ENCODE data around the gene GLT1D1.
"Not testable (repeated sequence)": the region's sequence is repeated elsewhere in the genome, so short reads cannot be mapped to it uniquely, and the experiment has no call there.

Gene GLT1D1

DNA sequence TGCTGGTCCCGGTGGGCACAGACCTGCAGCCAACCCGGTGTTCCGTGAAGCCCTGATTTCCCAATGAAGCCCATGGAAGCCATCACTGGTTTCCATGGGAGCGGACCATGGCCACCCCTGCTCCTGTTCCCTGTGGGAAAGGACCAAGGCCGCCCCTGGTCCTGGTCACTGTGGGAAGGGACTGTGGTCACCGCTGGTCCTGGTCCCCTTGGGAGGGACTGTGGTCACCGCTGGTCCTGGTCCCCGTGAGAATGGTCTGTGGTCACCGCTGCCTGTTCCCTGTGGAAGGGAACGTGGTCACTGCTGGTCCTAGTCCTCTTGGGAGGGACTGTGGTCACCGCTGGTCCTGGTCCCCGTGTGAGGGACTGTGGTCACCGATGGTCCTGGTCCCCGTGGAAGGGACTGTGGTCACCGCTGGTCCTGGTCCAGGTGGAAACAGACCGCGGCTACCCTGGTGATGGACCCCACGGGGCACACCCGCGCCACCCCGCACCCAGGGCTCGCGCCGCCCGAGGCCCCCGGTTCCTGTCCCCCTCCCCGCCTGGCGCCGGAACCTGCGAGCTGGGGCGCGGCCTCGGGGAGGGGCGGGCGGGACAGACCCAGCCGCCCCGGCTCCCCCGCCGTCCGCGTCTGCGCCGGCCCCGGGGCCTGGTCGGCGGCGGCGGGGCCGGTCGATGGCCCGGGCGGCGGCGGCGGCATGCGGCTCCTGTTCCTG, at the start of gene GLT1D1:
GLT1D1 (plus strand) TSS at position 594 of the 715 bp plus-strand sequence; CDS start at position 698, 104 bp downstream.
- no peak for DNase-seq

DNA sequence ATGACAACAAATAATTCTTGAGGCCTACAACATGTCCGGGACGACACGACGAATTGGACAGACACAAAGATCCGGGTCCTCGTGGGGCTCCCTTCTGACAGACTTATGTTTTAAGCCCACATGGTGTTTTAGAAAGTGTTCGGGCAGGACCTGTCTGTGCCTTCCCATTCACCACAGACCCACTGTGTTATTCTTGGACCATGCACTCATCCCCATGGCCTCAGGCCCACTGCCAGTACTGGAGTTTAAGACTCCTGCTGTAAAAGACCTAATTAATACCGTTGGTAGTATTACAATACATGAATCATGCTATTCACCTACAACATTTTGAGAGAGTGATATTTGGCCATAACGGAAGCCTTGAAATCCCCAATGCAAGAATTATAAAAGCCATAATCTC, 49.5 kb upstream of the GLT1D1 start:
- no peak for DNase-seq

DNA sequence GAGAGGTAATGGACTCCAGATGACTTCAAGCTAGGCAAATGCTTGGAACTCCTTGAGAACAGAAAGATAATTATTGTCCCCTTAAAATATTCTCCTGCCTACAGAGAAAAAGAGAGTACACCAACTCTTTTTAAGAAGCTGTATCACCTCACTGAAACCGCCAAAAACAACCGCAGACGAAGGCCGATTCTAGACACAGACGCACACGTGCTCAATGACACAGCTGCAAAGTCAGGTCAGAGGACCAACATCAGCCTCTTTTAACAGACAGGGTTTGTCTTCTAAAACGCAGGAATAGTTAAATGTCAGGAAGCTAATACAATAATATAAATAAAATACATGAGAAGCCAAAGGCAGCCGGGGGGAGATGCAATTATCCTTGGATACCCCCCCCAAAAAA, 48.5 kb upstream of the GLT1D1 start:
- DNase-seq, result no peak

DNA sequence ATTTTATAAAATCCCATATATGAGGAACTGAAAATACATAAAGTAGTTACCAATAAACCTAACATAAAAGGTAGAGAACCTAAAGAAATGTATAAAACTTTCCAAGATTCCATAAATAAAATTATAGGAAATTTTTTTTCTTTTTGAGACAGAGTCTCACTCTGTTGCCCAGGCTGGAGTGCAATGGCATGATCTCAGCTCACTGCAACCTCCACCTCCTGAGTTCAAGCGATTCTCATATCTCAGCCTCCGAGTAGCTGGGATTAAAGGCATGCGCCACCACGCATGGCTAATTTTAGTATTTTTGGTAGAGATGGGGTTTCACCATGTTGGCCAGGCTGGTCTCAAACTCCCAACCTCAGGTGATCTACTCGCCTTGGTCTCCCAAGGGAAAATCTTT, 47.9 kb upstream of the GLT1D1 start:
- DNase-seq, result not testable (repeated sequence)

DNA sequence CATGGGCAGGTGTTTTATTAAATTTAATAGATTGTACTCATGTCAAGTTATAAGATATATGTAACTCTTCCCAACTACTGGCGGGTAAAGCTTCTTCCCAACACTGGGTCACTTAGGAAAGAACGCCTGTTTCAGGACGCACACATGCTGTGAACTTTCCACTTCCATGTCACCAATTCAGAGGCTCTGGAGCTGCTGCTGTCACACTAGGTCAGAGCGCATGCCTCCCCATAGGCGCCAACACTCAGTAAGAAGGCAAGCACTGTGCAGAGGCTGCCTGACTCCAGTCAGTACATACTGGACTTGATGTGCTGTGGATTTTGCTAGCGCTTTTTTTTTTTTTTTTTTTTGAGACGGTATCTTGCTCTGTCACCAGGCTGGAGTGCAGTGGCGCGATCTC, 46.7 kb upstream of the GLT1D1 start:
- DNase-seq, result no peak

DNA sequence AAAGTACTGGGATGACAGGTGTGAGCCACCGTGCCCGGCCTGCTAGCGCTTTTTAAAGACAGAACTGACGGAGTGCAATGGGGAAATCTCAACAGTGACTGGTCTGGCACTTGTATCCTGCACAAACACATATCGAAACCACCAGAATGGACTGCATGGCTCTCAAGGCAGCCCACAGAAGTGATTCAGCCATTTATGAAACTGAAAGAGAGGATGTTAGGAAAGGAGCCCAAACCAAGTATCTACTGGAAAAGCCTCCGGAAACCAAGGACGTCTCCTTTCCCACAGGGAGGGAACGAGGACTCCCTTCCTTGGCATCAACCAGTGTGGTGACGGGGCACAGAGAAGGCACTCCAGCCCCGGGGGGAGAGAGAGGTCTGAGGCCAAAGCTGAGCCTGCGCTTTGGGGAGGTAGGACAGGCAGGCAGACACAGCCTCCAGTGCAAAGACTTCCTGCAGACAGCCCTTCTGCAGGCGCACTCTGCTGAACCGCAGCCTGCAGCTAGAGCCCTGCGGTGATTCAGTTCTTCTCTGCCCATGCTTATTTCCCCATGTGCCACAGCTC, 46.0 kb upstream of the GLT1D1 start:
- no peak for DNase-seq

DNA sequence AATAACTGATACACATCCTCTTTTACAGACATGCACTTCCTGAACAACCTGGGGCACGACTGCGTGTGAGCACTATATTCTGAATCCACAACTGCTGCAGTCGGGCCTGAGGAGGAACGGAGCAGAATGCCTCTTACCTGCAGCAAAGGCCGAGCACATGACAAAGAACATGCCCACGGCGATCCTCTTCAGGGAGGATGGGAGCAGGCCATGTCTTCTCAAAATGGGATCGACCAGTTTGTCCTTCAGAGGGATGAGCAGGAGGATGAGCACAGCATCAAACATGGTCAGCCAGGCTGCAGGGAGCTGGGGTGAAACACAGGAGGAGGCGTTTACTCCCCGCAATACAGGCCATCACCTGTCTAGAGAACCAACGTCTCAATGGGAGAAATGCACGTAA, 44.6 kb upstream of the GLT1D1 start:
- DNase-seq, result no peak

DNA sequence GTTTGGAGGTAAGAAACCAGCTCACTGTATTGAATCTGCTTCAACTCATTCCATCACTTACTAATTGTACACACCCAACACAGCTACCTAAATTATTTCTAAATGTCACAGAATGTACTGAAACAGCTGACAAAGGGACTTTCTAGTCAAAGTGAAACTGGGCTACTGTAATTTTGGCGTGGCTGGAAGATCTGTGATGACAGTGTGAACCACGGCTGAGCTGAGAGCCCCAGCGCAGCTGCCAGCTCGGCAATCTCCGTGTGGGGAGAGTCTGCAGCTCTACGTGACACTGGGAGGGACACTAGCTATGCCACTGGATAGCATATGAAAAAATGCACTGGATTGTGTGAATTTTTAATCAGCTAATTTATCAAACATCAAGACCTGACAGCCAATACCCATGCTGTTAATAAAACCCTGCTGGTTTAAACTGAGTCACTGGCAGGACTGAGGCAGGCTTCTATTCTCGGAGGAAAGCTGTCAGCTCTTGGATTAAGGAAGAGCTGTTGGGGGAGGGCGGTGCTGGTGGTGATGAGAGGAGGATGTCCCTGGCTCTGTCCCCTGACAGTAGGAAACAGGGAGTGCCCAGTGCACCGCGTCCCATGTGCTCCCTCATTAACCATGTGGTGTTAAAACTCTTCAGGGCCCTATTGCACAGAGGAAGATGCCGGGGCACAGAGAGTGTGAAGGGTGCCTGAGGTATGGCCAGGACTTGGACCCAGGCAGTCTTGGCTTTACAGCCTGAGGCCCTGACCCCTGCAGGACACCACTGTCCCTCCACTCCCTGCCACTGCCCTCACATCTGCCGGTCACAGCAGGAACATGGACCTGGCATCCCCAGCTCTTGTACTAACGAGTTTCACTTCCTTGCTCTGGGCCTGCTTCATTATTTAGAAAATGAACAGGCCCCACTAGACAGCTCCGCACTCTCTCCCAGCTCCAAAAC, 42.8 kb upstream of the GLT1D1 start:
- no peak for DNase-seq

DNA sequence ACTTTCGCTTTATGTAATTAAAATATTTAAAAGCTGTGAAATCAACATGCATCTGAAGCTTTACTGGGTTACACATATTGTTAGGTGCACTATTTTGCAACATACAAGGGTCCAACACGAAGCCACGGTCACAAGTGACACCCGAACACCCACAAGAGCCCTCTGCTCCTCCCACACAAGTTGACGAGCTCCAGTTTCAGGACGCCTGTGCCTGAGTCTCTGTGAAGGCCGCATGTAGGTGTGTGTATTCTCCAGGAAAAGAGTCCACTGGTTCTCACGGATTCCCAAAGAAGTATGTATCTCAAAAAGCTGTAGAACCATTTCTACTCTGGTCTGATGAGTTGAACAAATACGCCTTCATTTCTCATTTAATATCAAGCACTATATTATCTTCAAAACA, 41.5 kb upstream of the GLT1D1 start:
- DNase-seq, result no peak

DNA sequence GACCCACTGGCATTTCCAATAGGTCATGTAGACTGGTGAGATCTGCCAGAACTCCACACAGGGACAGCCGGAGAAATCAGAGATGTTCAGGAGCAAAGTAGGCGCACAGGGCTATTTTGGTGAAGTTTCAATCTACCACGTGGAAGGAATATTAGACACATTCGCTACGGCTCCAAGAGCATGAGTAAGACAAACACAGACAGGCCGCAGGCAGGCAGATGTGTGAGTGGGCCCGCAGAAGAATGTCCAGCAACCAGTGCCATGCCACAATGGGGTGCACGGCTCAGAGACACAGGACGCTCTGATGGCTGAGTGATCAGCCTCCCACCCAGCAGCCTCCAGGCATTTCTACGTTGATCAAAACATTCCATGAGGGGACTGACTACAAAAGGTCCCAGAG, 39.9 kb upstream of the GLT1D1 start:
- DNase-seq, result no peak

DNA sequence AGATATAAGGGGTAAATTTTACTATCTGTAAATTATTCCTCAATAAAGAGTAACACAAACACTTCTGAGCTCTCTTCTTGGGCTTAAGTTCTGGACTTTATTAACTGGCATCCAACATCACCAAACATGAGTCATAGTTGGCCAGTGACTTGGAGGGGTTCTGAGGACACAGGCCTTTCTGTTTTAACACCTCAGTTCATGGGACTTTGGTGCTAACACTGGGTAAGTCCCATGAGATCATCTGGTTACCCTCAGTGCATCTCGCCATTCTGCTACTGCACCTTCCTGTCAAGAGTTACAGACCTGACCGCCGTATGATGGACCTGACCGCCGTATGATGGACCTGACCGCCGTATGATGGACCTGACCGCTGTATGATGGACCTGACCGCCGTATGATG, 39.4 kb upstream of the GLT1D1 start:
- DNase-seq, result no peak

DNA sequence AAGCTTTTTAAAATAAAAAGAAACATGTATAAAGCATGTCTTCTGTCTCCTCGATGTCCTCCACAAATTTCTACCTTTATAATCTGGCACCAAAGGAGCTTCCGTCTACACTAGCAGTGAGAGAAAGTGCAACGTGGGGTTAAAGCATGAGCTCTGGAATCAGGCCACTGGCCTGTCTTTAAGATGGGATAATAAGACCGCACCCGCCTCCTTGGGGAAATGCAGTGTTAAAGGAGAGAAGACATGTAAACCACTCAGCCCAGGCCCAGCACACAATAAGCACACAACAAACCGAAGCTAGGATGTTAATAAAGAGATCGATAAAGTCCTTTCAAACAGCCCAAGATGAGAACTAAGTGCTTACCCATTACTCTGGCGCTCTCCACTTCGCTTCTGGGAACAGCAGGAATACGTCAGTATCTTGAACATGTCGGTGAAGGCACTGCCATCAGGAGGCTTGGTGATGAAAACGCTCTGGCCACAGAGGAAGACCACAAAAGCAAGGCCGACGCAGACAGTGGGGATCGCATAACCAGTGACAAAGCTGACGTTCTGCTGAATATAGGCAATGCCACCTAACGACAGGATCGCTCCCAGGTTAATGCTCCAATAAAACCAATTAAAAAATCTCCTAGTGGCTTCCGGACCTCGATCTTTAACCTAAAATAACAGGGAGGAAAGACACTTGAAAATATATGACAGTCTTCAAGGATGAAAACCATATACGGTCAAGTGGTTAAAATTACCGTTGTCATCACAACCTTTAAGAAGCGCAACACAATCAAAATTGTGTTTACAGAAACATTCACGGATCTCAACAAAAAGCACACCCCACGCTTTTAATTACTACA, 38.6 kb upstream of the GLT1D1 start:
- DNase-seq, result no peak

DNA sequence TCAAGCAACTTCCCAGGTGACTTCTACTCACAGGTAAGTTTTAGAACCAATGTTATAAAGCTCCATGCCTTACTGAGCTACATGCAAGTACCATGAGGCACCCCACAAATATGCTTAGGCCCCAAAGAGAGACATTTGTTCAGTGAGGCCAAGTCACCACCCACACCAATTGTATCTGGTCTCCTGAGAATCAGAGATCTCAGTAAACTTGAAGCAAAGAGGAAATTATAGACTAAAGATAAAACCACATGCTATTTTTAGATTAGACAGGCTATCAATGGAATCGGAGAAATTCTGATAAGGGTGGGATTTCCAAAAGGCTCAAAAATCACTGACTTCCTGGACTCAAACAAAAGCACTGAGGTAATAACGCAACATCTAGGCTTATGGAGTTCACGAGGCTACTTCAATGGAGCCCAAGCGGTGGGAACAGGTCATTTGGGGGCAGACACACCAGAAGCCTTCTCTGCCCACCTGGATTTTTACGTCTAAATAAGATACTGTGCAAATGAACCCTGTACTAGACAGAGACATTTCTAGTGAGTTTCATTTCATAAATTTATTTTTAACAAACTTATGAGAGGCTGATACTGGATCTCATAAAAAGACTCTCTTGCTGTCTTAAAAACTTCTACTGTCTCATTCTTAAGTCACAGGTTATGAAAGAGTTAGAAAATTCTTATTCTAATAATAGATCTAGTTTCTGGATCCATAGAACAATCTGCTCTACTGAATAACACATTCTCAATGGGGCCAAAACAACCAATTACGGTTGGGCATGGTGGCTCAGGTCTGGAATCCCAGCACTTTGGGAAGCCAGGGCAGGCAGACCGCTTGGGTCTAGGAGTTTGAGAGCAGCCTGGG, 37.3 kb upstream of the GLT1D1 start:
- DNase-seq, result no peak

DNA sequence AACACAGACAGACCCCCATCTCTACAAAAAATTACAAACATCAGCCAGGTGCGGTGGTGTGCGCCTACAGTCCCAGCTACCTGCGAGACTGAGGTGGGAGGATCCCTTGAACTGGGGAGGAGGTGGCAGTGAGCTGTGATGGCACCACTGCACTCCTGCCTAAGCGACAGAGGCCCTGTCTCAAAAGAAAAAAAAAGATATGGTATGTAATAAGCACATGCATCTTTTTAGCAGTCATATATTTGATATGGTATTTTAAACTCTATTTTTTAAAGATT, 36.7 kb upstream of the GLT1D1 start:
- DNase-seq, result no peak

DNA sequence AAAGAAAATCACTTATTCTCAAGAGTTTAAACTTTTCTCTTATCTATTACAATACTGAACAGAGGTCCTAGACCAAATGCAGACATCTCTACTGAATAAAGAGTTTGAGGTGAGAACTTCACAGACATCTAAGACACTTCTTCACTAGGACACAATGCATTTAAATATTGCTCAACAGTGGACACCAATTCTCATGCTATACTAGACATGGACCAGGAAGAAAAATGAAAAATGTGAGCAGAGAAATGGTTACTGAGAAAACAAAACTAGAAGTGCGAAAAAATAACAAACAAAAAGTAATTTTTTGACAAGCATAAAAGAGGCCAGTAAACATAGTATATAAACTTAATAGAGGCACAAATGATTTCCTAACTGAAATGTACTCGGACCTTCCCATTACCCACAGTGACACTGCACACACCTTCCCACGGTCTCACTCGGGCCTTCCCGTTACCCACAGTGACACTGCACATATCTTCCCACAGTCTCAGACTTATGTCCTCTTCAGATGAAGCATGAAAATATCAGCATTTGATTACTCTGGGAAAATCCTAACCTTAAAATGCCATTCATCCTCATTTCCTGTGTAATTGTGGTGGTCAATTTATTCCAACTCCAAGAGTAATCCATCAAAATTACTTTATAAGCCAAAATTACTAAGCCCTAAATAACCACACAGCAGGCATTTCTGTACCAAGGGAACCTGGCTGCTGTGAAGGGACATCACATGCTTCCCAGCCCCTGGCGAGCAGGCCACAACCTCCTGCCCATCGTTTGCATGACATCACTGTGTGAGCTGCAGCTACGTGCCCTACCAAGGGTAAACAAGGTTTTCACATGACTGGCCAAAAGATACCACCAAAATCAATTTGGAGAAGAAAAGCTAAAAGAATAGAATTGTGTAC, 35.9 kb upstream of the GLT1D1 start:
- DNase-seq, result no peak

DNA sequence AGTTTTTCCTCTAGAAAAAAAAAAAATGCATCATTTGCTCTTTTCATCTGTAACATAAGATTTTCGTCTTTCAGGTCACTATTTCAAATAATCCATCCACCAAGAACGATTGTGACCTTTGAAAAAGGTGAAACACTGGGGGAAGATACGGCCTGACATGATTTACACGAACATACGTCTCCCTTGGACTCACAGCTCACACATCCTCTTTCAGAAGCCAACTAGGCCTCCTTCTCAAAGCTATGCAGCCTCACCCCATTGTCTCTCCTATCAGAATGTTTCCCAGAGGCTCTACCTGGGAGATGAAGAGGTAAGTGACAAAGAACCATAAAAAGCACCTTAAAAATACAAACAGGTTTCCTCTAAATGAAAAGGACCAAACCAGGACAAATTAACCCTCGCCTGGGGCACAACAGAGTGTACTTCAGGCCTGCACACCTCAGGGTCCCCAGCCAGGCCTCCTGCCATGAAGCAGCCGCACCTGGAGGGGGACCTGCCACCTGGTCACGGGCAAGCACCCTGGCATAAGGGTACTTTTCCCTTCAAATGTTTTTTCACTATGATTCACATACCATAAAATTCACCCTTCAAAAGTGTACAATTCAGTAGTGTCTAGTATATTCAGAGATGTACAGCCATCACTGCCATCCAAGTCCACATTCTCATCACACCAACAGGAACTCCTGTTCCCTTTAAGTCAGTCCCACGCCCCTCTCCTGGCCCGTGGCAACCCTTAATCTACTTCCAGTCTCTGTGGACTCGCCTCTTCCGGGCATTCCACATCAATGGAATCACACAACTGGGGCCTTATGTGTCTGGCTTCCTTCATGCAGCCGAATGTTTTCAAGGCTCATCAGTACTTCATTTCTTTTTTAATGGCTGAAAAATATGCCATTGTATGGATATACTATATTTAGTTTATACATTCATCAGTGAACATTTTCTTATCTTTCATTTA, 34.9 kb upstream of the GLT1D1 start:
- DNase-seq, result no peak

DNA sequence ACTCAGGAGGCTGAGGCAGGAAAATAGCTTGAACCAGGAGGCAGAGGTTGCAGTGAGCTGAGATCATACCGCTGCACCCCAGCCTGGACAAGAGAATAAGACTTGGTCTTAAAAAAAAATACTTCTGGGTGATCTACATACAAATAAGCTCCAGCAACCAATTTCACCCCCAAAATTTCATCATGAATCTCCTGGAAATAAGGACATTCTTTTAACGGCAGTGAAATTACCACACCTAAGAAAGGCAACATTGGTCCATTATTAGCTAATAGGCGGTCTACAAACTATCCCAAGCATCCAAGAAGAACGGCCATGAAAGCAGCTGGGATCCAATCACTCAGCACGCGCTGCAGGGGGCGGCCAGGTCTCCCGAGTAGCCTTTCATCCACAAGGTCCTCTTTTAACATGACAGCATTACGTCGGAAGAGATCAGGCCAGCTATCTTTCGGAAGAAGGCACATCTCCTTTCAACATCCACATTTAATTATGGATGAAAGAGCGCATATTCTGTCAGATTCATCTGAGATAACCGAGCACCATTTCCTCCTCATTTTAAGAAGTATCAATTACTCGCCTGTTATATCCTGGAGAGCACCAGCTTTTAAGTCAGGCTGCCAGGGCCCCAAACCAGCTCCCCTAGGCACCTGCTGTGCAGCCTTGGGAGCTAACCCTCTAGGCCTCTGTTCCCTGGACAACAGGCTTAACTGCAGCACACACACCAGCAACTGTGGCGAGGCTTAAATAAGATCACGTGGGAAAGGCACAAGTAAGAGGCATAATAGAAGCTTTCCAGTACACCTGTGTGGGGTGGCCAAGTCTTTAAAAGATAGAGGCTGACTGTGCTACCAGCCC, 33.8 kb upstream of the GLT1D1 start:
- no peak for DNase-seq

DNA sequence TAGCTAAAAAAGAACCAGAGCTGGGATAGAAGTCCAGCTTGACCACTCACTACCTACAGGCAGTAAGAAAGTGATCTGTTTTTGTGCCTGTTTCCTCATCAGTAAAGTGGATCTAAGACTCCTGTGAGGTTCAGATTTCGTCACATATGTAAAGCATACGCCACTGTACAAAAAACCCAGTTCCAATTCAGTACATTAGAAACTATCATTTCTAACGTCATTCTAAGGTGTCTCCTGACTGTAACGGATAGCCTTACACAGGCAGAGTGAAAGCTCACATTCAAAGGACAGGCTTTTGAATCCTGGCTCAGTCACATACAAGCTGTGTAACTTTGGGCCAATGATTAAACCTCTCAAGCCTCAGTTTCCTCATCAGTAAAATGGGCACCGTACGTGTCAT, 33.0 kb upstream of the GLT1D1 start:
- DNase-seq, result no peak

Measured in stimulated activated CD8-positive, alpha-beta memory T cell treated with anti-CD3 and anti-CD28 coated beads, Interleukin-4, amount 100 ng/mL, for 48 hours (primary cell).